ENCODE results near the gene SRSF2. TPM values are rescaled to one million over a fixed set of nuclear protein-coding genes. Genes with fewer than 3 reads are reported as not detected.

SRSF2 gene
- total RNA-seq, 1 donor from 2014 or later: 329 TPM

DNA sequence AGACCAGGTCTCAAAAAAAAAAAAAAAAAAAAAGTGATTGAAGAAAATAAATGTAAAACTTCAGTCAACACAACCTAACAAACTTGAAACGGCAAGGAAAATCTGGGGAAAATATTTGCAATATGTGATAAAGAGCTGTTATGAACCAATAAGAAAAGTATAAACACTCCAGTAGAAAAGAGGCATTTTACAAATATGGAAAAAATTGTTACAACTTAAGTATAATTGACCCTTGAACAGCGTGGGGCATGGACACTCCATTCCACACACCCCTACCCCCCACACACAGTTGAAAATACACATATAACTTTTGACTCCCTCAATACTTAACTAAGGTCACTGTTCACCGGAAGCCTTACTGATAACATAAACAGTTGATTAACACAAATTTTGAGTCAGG lies 21.4 kb upstream of the SRSF2 start:
- Mint-ChIP-seq H3K9me3 (peaks cover 2% of the 10 kb centered on the region), H3K27me3 (ENCODE audit: insufficient read depth, low read depth) (peaks cover 2% of the 10 kb centered on the region), H3K27ac (no peak overlapping the region), H3K4me1 (no peaks in the 10 kb centered on the region), H3K4me3 (no peak overlapping the region), H3K36me3 (peaks cover 28% of the 10 kb centered on the region)
- no peaks in the 10 kb centered on the region for H3K27me3 ChIP-seq
- H2AFZ ChIP-seq (replicated peaks): no peak overlapping the region
- no peaks in the 10 kb centered on the region for H3K36me3 ChIP-seq
- H3K4me1 ChIP-seq: no peaks in the 10 kb centered on the region
- TF ChIP-seq EZH2 (IDR thresholded peaks at IDR 0.05) (no peak), EZH2phosphoT487 (IDR thresholded peaks at IDR 0.05) (no peak)
- no peak overlapping the region for H3K4me3 ChIP-seq
- H3K79me2 ChIP-seq (ENCODE audit: low read depth): no peaks in the 10 kb centered on the region
- H3F3A ChIP-seq (ENCODE audit: low read depth): no peaks in the 10 kb centered on the region
- no peak for DNase-seq (ENCODE audit: low spot score)
- H3K9ac ChIP-seq: no peak overlapping the region
- no peak overlapping the region for H3K27ac ChIP-seq
- no peak overlapping the region for H3K4me2 ChIP-seq
- H3K9me3 ChIP-seq (ENCODE audit: low read depth): no peaks in the 10 kb centered on the region
- no peaks in the 10 kb centered on the region for H4K20me1 ChIP-seq (ENCODE audit: low read depth)

DNA sequence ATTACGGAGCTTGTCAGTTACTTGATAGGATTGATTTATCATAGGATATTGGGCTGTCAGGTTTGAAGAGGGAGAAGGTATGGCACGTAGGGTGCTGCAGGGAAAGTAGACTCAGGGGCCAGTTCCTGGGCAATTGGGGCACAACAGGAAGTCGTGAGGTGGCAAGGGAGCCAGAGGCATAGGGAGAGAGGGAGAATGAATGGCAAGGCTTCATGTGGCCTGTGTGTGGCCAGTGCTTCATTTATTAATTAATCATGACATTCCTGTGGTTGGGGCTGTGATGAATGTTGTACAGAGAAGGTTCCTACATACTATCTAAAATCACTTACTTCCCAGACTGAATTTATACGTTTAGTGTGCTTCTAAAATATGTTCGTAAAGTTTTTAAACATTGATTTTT lies 20.1 kb upstream of the SRSF2 start:
- H3K4me3 ChIP-seq: no peak overlapping the region
- H3K9ac ChIP-seq: no peak overlapping the region
- Mint-ChIP-seq H3K36me3 (peaks cover 27% of the 10 kb centered on the region), H3K27me3 (ENCODE audit: insufficient read depth, low read depth) (no peaks in the 10 kb centered on the region), H3K4me1 (no peaks in the 10 kb centered on the region), H3K9me3 (peaks cover 2% of the 10 kb centered on the region), H3K27ac (peak overlapping the region; percentile 16), H3K4me3 (peak overlapping the region; percentile 6)
- no peak for DNase-seq (ENCODE audit: low spot score)
- H3K27me3 ChIP-seq: no peaks in the 10 kb centered on the region
- no peaks in the 10 kb centered on the region for H3K4me1 ChIP-seq
- no peaks in the 10 kb centered on the region for H3F3A ChIP-seq (ENCODE audit: low read depth)
- TF ChIP-seq EZH2phosphoT487 (IDR thresholded peaks at IDR 0.05) (no peak), EZH2 (IDR thresholded peaks at IDR 0.05) (no peak)
- TF ChIP-seq, protein P1, sequence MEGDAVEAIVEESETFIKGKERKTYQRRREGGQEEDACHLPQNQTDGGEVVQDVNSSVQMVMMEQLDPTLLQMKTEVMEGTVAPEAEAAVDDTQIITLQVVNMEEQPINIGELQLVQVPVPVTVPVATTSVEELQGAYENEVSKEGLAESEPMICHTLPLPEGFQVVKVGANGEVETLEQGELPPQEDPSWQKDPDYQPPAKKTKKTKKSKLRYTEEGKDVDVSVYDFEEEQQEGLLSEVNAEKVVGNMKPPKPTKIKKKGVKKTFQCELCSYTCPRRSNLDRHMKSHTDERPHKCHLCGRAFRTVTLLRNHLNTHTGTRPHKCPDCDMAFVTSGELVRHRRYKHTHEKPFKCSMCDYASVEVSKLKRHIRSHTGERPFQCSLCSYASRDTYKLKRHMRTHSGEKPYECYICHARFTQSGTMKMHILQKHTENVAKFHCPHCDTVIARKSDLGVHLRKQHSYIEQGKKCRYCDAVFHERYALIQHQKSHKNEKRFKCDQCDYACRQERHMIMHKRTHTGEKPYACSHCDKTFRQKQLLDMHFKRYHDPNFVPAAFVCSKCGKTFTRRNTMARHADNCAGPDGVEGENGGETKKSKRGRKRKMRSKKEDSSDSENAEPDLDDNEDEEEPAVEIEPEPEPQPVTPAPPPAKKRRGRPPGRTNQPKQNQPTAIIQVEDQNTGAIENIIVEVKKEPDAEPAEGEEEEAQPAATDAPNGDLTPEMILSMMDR (IDR thresholded peaks at IDR 0.05): no peak
- H3K4me2 ChIP-seq: no peak overlapping the region
- no peaks in the 10 kb centered on the region for H4K20me1 ChIP-seq (ENCODE audit: low read depth)
- no peak overlapping the region for H2AFZ ChIP-seq (replicated peaks)
- no peaks in the 10 kb centered on the region for H3K36me3 ChIP-seq
- H3K79me2 ChIP-seq (ENCODE audit: low read depth): no peaks in the 10 kb centered on the region
- no peaks in the 10 kb centered on the region for H3K9me3 ChIP-seq (ENCODE audit: low read depth)
- H3K27ac ChIP-seq: no peak overlapping the region

DNA sequence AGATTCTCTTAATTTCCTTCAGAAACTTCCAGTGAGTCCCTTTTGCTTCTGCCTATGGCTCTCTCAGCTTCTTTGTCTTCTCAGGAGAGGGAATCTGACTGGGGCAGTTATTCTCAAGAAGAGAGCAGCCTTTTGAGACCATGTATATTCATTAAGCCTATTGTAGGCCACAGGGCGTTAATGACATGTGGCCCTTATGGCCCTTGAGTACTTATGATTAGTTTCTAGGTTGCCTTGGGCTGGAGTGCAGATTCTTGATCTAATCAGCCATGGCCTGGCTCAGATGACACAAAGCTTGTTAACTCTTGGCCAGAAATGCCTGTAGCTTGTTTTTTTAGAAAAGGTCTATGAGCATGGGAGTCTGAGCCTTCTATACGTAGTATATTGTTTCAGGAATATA lies 18.2 kb upstream of the SRSF2 start:
- Histone ChIP-seq H3K27me3 (no peaks in the 10 kb centered on the region), H3K4me2 (no peak overlapping the region)

More for the DNA sequence above, 18.2 kb upstream of the SRSF2 start:
- peaks cover 2% of the 10 kb centered on the region for H3K9me3 Mint-ChIP-seq
- H3K9me3 ChIP-seq (ENCODE audit: low read depth): no peaks in the 10 kb centered on the region
- H3K36me3 ChIP-seq: no peaks in the 10 kb centered on the region
- H3K27me3 Mint-ChIP-seq (ENCODE audit: insufficient read depth, low read depth): no peaks in the 10 kb centered on the region
- TF ChIP-seq EZH2 (IDR thresholded peaks at IDR 0.05) (no peak), EZH2phosphoT487 (IDR thresholded peaks at IDR 0.05) (no peak)
- TF ChIP-seq, protein P1 (IDR thresholded peaks at IDR 0.05): no peak
- H3K79me2 ChIP-seq (ENCODE audit: low read depth): no peaks in the 10 kb centered on the region
- no peak for DNase-seq (ENCODE audit: low spot score)
- H3K4me1 Mint-ChIP-seq: no peaks in the 10 kb centered on the region
- no peak overlapping the region for H3K4me3 Mint-ChIP-seq
- H4K20me1 ChIP-seq (ENCODE audit: low read depth): no peaks in the 10 kb centered on the region
- H3K27ac ChIP-seq: no peak overlapping the region
- no peak overlapping the region for H2AFZ ChIP-seq (replicated peaks)
- no peak overlapping the region for H3K4me3 ChIP-seq
- H3K9ac ChIP-seq: no peak overlapping the region
- H3K27ac Mint-ChIP-seq: no peak overlapping the region
- H3K4me1 ChIP-seq: no peaks in the 10 kb centered on the region
- H3F3A ChIP-seq (ENCODE audit: low read depth): no peaks in the 10 kb centered on the region
- peaks cover 22% of the 10 kb centered on the region for H3K36me3 Mint-ChIP-seq
